ENCODE measurements around the gene POU2AF1.

GRCh38 chr11:111421251-111421650 lies 42.2 kb upstream of the POU2AF1 start:
- TF ChIP-seq CTCF (IDR thresholded peaks at IDR 0.05) = no peak
- no peak for TF ChIP-seq POLR2A (IDR thresholded peaks at IDR 0.05)
